ENCODE data around the gene POLK. TPM values are rescaled to one million over a fixed set of nuclear protein-coding genes. Genes with fewer than 3 reads are reported as not detected.
"Not testable (repeated sequence)": the region's sequence is repeated elsewhere in the genome, so short reads cannot be mapped to it uniquely, and the experiment has no call there.

POLK gene
- total and polyA plus RNA-seq, 2 of the 8 experiments (the other 6 are each of a cell fraction or from before 2014, with no cell fraction given): 2.0 to 9.0 TPM

GRCh38 chr5:75607341-75607740 is 95.7 kb downstream of the POLK start:
- H3K9me3 ChIP-seq (ENCODE audit: insufficient read depth in 2 of 2, low read depth in 1 of 2, low read length in 1 of 2); H3K27me3 ChIP-seq (replicated peaks in 1 of 4; ENCODE audit: control insufficient read depth in 3 of 4, extremely low read depth in 1 of 4, insufficient read depth in 3 of 4, low read length in 3 of 4); H2BK120ac ChIP-seq (replicated peaks; ENCODE audit: low read depth, low read length); H4K8ac ChIP-seq (ENCODE audit: extremely low read depth, insufficient read depth, low read length); H3K23ac ChIP-seq (ENCODE audit: insufficient read length); H3K4me2 ChIP-seq (ENCODE audit: insufficient read depth in 1 of 2, low read depth in 2 of 2, low read length in 2 of 2); H3K4ac ChIP-seq (replicated peaks; ENCODE audit: insufficient read length, low read depth, low read length); H4K91ac ChIP-seq (replicated peaks; ENCODE audit: insufficient read length, low read length); DNase-seq (ENCODE audit: low read depth in 1 of 2, low spot score in 2 of 2); H2BK5ac ChIP-seq (ENCODE audit: low read depth, low read length); H3K9ac ChIP-seq (replicated peaks in 1 of 4; ENCODE audit: extremely low read depth in 1 of 4, low read depth in 3 of 4, low read length in 3 of 4); H2BK12ac ChIP-seq (ENCODE audit: low read depth, low read length); H2BK20ac ChIP-seq (ENCODE audit: low read length); FAIRE-seq; H2AK5ac ChIP-seq (ENCODE audit: low read depth, low read length); H4K5ac ChIP-seq (ENCODE audit: insufficient read length, low read depth, low read length); H3K27ac ChIP-seq (ENCODE audit: low read depth, low read length); H3K56ac ChIP-seq (replicated peaks; ENCODE audit: insufficient read length, low read depth, low read length); H3K79me1 ChIP-seq (ENCODE audit: low read depth, low read length); H3K79me2 ChIP-seq (ENCODE audit: control insufficient read depth in 1 of 2, insufficient read depth in 2 of 2, low read length in 2 of 2); H3K14ac ChIP-seq (ENCODE audit: insufficient read length); H3K4me1 ChIP-seq (replicated peaks in 1 of 4; ENCODE audit: control insufficient read depth in 3 of 4, insufficient read depth in 4 of 4, low read length in 3 of 4); H4K20me1 ChIP-seq (replicated peaks in 1 of 2; ENCODE audit: control insufficient read depth in 1 of 2, insufficient read depth in 2 of 2, low read length in 2 of 2); H3K4me3 ChIP-seq (ENCODE audit: extremely low read depth in 1 of 4, insufficient read depth in 2 of 4, low read depth in 3 of 4, low read length in 4 of 4); H2BK15ac ChIP-seq (ENCODE audit: low read length); H2AFZ ChIP-seq (ENCODE audit: low read length); H3K36me3 ChIP-seq (ENCODE audit: control insufficient read depth in 2 of 4, insufficient read depth in 4 of 4, low read length in 3 of 4): not testable (repeated sequence)
- Histone ChIP-seq H3K23me2 (ENCODE audit: low read depth, low read length) (peaks cover 13% of the 10 kb centered on the region), H3K18ac (ENCODE audit: extremely low read depth, low read length) (0 out of 2 replicates have a peak overlapping the region, but pooled peaks have one; percentile 4)
- POLR2A ChIA-PET (ENCODE audit: partially characterized antibody): interaction anchor here (0.7 kb wide), 1 partner anchor 20 kb away, joined by 3 read pairs; no protein-coding TSS in a partner anchor
- WGBS, 2 experiments (ENCODE audit: extremely low coverage in 1 of 2, insufficient coverage in 1 of 2, insufficient read length in 1 of 2, insufficient replicate concordance in 2 of 2, low coverage in 1 of 2, low lambda C conversion rate in 2 of 2, missing lambda C conversion rate in 1 of 2): 73% methylated on average over 4 of the region's 5 CpGs; no CpG with 5 or more reads in 1 of the 2 experiments
- CTCF ChIA-PET (ENCODE audit: partially characterized antibody): interaction anchor here (0.7 to 1.1 kb wide), 3 partner anchors 23 to 280 kb away, joined by 3 to 4 read pairs (median 3); no protein-coding TSS in a partner anchor
